H1 (cell line): ENCODE measurements around the gene CES3. TPM values are rescaled to one million over a fixed set of nuclear protein-coding genes. Genes with fewer than 3 reads are reported as not detected.

Experiments
- CTCF ChIA-PET: fragments of 300-600 bp; sonication (Branson Sonifier 250); formaldehyde crosslinking; loops from one replicate; lab custom pipeline; 2021; ENCODE audit not compliant: partially characterized antibody; lab: Charles Lee
- POLR2A ChIA-PET: fragments of 300-600 bp; sonication (Branson Sonifier 250); formaldehyde crosslinking; loops from one replicate; lab custom pipeline; 2021; ENCODE audit warnings: inconsistent platforms; ENCODE audit not compliant: partially characterized antibody; lab: Charles Lee
- DNase-seq, 2 experiments: peaks; one replicate each; pipeline versions ENCODE4 v3.0.0 to v3.0.0-alpha.2; 2010 to 2022; ENCODE audit warnings: low spot score in 2 of 2, low read depth in 1 of 2, mixed read lengths in 1 of 2
- FAIRE-seq: peaks from 2 replicates; lab custom pipeline; 2011; peaks lifted over from hg19 to GRCh38; lab: Jason Lieb, UNC
- H2AFZ ChIP-seq: 2 replicates; pipeline ENCODE4 v1.8.1; 2012; ENCODE audit warnings: low read length, inconsistent platforms
- H2AK5ac ChIP-seq: 2 replicates; pipeline ENCODE4 v1.6.1; 2013; ENCODE audit warnings: low read depth, low read length
- H2BK120ac ChIP-seq: replicated peaks from 2 replicates; pipeline ENCODE3; 2013; ENCODE audit warnings: low read depth, low read length, inconsistent platforms
- H2BK12ac ChIP-seq: 2 replicates; pipeline ENCODE4 v1.6.1; 2013; ENCODE audit warnings: low read depth, low read length
- H2BK15ac ChIP-seq: 2 replicates; pipeline ENCODE4 v1.6.1; 2013; ENCODE audit warnings: low read length
- H2BK20ac ChIP-seq: 2 replicates; pipeline ENCODE4 v1.6.1; 2013; ENCODE audit warnings: low read length
- H2BK5ac ChIP-seq: 2 replicates; pipeline ENCODE4 v1.6.1; 2013; ENCODE audit warnings: low read depth, low read length
- H3K14ac ChIP-seq: 2 replicates; pipeline ENCODE4 v1.6.1; 2013; ENCODE audit warnings: inconsistent platforms; ENCODE audit not compliant: insufficient read length
- H3K18ac ChIP-seq: 2 replicates; pipeline ENCODE4 v1.6.1; 2013; ENCODE audit warnings: low read length; ENCODE audit errors: extremely low read depth
- H3K23ac ChIP-seq: 2 replicates; pipeline ENCODE4 v1.6.1; 2013; ENCODE audit warnings: inconsistent platforms; ENCODE audit not compliant: insufficient read length
- H3K23me2 ChIP-seq: 2 replicates; pipeline ENCODE4 v1.6.1; 2013; ENCODE audit warnings: low read depth, low read length
- H3K27ac ChIP-seq: 2 replicates; pipeline ENCODE4 v1.6.1; 2011; ENCODE audit warnings: low read depth, low read length, inconsistent platforms
- H3K27me3 ChIP-seq, 4 experiments: replicated peaks in 1 of 4; 1 replicate in 1 of 4; 2 replicates in 3 of 4; pipeline versions ENCODE4 v1.6.1 to v1.8.1; 2011 to 2013; ENCODE audit warnings: low read length in 3 of 4, mild to moderate bottlenecking in 3 of 4, inconsistent platforms in 2 of 4, mixed read lengths in 2 of 4, moderate library complexity in 1 of 4; ENCODE audit not compliant: control insufficient read depth in 3 of 4, insufficient read depth in 3 of 4; ENCODE audit errors: extremely low read depth in 1 of 4
- H3K36me3 ChIP-seq, 4 experiments: 2 replicates each; pipeline versions ENCODE4 v1.6.1 to v1.8.1; 2011 to 2013; ENCODE audit warnings: mild to moderate bottlenecking in 4 of 4, low read length in 3 of 4, moderate library complexity in 2 of 4, control low read depth in 1 of 4, inconsistent platforms in 1 of 4; ENCODE audit not compliant: insufficient read depth in 4 of 4, control insufficient read depth in 2 of 4
- H3K4ac ChIP-seq: replicated peaks from 2 replicates; pipeline ENCODE3; 2013; ENCODE audit warnings: low read length, low read depth, mixed read lengths, inconsistent platforms; ENCODE audit not compliant: insufficient read length
- H3K4me1 ChIP-seq, 4 experiments: replicated peaks in 1 of 4; 1 replicate in 1 of 4; 2 replicates in 3 of 4; pipeline versions ENCODE4 v1.6.1 to v1.8.1; 2011 to 2013; ENCODE audit warnings: low read length in 3 of 4, inconsistent platforms in 2 of 4, mixed read lengths in 1 of 4; ENCODE audit not compliant: insufficient read depth in 4 of 4, control insufficient read depth in 3 of 4
- H3K4me2 ChIP-seq, 2 experiments: 2 replicates each; pipeline versions ENCODE4 v1.6.1 to v1.8.1; 2011 to 2013; ENCODE audit warnings: low read depth in 2 of 2, low read length in 2 of 2, control low read depth in 1 of 2, inconsistent platforms in 1 of 2, mild to moderate bottlenecking in 1 of 2; ENCODE audit not compliant: insufficient read depth in 1 of 2
- H3K4me3 ChIP-seq, 4 experiments: fragments of 200-600, 300-600 bp in 1 of 4; sonication (generic), shearing (Covaris generic), sonication (Bioruptor Twin) in 1 of 4; 2 replicates each; pipeline versions ENCODE4 v1.5.1 to v1.8.1; 2011 to 2016; ENCODE audit warnings: low read length in 4 of 4, low read depth in 3 of 4, control low read depth in 2 of 4, inconsistent platforms in 2 of 4, mild to moderate bottlenecking in 2 of 4, mixed read lengths in 1 of 4, moderate library complexity in 1 of 4; ENCODE audit not compliant: insufficient read depth in 2 of 4; ENCODE audit errors: extremely low read depth in 1 of 4
- H3K56ac ChIP-seq: replicated peaks from 2 replicates; pipeline ENCODE3; 2013; ENCODE audit warnings: low read depth, mild to moderate bottlenecking, mixed read lengths, low read length, inconsistent platforms; ENCODE audit not compliant: insufficient read length
- H3K79me1 ChIP-seq: 2 replicates; pipeline ENCODE4 v1.6.1; 2013; ENCODE audit warnings: low read depth, low read length, control low read depth
- H3K79me2 ChIP-seq, 2 experiments: 2 replicates each; pipeline versions ENCODE4 v1.6.1 to v1.8.1; 2012 to 2013; ENCODE audit warnings: low read length in 2 of 2, mild to moderate bottlenecking in 2 of 2, inconsistent platforms in 1 of 2; ENCODE audit not compliant: insufficient read depth in 2 of 2, control insufficient read depth in 1 of 2
- H3K9ac ChIP-seq, 4 experiments: replicated peaks in 1 of 4; 1 replicate in 1 of 4; 2 replicates in 3 of 4; pipeline versions ENCODE4 v1.6.1 to v1.8.1; 2011 to 2013; ENCODE audit warnings: low read depth in 3 of 4, low read length in 3 of 4, control low read depth in 2 of 4, mild to moderate bottlenecking in 2 of 4, moderate library complexity in 2 of 4, inconsistent platforms in 1 of 4; ENCODE audit errors: extremely low read depth in 1 of 4
- H3K9me3 ChIP-seq, 2 experiments: 2 replicates each; pipeline versions ENCODE4 v1.6.1 to v1.8.1; 2012 to 2013; ENCODE audit warnings: mild to moderate bottlenecking in 2 of 2, moderate library complexity in 2 of 2, control low read depth in 1 of 2, inconsistent platforms in 1 of 2, low read depth in 1 of 2, low read length in 1 of 2, mixed read lengths in 1 of 2; ENCODE audit not compliant: insufficient read depth in 2 of 2
- H4K20me1 ChIP-seq, 2 experiments: replicated peaks in 1 of 2; 2 replicates each; pipeline versions ENCODE3 to v1.8.1; 2011 to 2013; ENCODE audit warnings: inconsistent platforms in 2 of 2, low read length in 2 of 2, mild to moderate bottlenecking in 1 of 2; ENCODE audit not compliant: insufficient read depth in 2 of 2, control insufficient read depth in 1 of 2
- H4K5ac ChIP-seq: 2 replicates; pipeline ENCODE4 v1.6.1; 2013; ENCODE audit warnings: low read length, low read depth, mixed read lengths, inconsistent platforms; ENCODE audit not compliant: insufficient read length
- H4K8ac ChIP-seq: 2 replicates; pipeline ENCODE4 v1.8.0; 2013; ENCODE audit warnings: mild to moderate bottlenecking, moderate library complexity, low read length, inconsistent platforms; ENCODE audit not compliant: insufficient read depth; ENCODE audit errors: extremely low read depth
- H4K91ac ChIP-seq: replicated peaks from 2 replicates; pipeline ENCODE3; 2013; ENCODE audit warnings: low read length, mixed read lengths, inconsistent platforms; ENCODE audit not compliant: insufficient read length
- JUND ChIP-seq: IDR thresholded peaks from 2 replicates; pipeline ENCODE4 v1.6.1; 2011; ENCODE audit warnings: mild to moderate bottlenecking, improper control_type of control experiment, low read length
- WGBS, 2 experiments: shearing (Covaris generic) in 1 of 2; methylation state at CpG; one replicate each; pipeline versions ENCODE4 v1.1.6 to v1.1.7; 2013 to 2015; ENCODE audit warnings: low lambda C conversion rate in 2 of 2, mixed read lengths in 2 of 2, inconsistent platforms in 1 of 2, low coverage in 1 of 2, missing lambda C conversion rate in 1 of 2; ENCODE audit not compliant: insufficient replicate concordance in 2 of 2, insufficient coverage in 1 of 2, insufficient read length in 1 of 2; ENCODE audit errors: extremely low coverage in 1 of 2, missing lambda C conversion rate in 1 of 2; 5-methylcytosine and 5-hydroxymethylcytosine counted together
- polyA plus RNA-seq, 7 experiments: library from polyadenylated mRNA; depleted of rRNA in 3 of 7; stranded (reverse) in 5 of 7; unstranded in 2 of 7; fragments of >200 nt in 5 of 7; fragments of 200-250 nt in 2 of 7; gene quantifications; 1 replicate in 5 of 7; 2 replicates in 1 of 7; 4 replicates in 1 of 7; pipeline versions ENCODE4 v1.2.1 to v1.2.3, GENCODE V29; 2011 to 2013; ENCODE audit warnings: missing spikeins in 2 of 7, mixed read lengths in 2 of 7
- total RNA-seq: library from RNA; stranded (reverse); fragmentation: NEBNext Ultra II Directional; extraction: Animal tissue kit (Norgen Biotek cat#: 25700); gene quantifications from 2 replicates; pipeline ENCODE4 v1.2.1, GENCODE V29; 2021

The CES3 gene
- total and polyA plus RNA-seq, 2 of the 8 experiments (the other 6 are each of a cell fraction or from before 2014, with no cell fraction given): 1.6 to 2.2 TPM

DNA sequence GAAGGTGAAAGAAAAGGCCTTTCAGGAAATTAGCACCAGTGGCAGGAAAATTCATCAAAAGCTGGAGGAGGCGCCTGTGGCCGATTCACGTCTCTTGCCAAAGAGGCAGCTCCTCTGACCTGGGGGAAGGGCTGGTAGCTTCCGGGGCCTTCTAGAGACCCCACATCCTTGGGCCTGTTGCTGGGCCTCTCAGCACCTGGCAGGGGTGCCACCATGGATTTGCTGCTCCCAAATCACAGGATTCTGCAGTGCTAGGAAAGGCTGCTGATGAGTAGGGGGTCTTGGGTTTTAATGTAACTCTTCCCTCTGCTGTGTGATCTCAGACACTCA, 56.3 kb downstream of the CES3 start:
- H3K4me1 ChIP-seq: peaks cover 0 to 6% (median 4%) of the 10 kb centered on the region in 4 experiments; a peak in 4 of 7 replicates
- no peak overlapping the region for H4K5ac ChIP-seq
- H2BK5ac ChIP-seq: no peak overlapping the region
- no peak overlapping the region for H3K9ac ChIP-seq
- H3K27ac ChIP-seq: no peak overlapping the region
- no peaks in the 10 kb centered on the region for H3K36me3 ChIP-seq
- no peak for DNase-seq
- TF ChIP-seq JUND: no peak
- FAIRE-seq: no peak
- H3K4me3 ChIP-seq: no peak overlapping the region
- WGBS, 2 experiments: 80% methylated on average over 4 of the region's 4 CpGs; no CpG with 5 or more reads in 1 of the 2 experiments
- no peak overlapping the region for H2BK15ac ChIP-seq
- no peak overlapping the region for H3K23ac ChIP-seq
- H2AFZ ChIP-seq: no peak overlapping the region
- H4K8ac ChIP-seq: no peak overlapping the region
- H3K23me2 ChIP-seq: peaks cover 11% of the 10 kb centered on the region; the same call in 1 of the 2 replicates
- peaks cover 16 to 37% (median 28%) of the 10 kb centered on the region in 4 experiments for H3K27me3 ChIP-seq
- H3K79me1 ChIP-seq: no peaks in the 10 kb centered on the region
- no peak overlapping the region for H2BK120ac ChIP-seq
- no peak overlapping the region for H3K4ac ChIP-seq
- no peaks in the 10 kb centered on the region for H3K9me3 ChIP-seq
- H2AK5ac ChIP-seq: no peak overlapping the region
- no peak overlapping the region for H3K56ac ChIP-seq
- no peak overlapping the region for H3K14ac ChIP-seq
- H3K18ac ChIP-seq: no peak overlapping the region
- no peak overlapping the region for H4K91ac ChIP-seq
- POLR2A ChIA-PET: interaction anchor here (0.6 kb wide), 1 partner anchor 89 kb away, joined by 3 read pairs; no protein-coding TSS in a partner anchor
- H3K4me2 ChIP-seq: no peak overlapping the region
- CTCF ChIA-PET: interaction anchor here (0.5 to 10.2 kb wide), 37 partner anchors 10 to 427 kb away, joined by 3 to 164 read pairs (median 6); partner anchors contain the start of genes B3GNT9, CBFB, CES3 and CES4A
- no peak overlapping the region for H2BK20ac ChIP-seq
- H2BK12ac ChIP-seq: no peak overlapping the region
- no peaks in the 10 kb centered on the region for H3K79me2 ChIP-seq
- no peaks in the 10 kb centered on the region for H4K20me1 ChIP-seq
